GM21619 (cell line): ENCODE data around the gene RAD9A.

Experiments
- ATAC-seq: cut with Tn5 transposase; IDR thresholded peaks from one replicate; pipeline ENCODE4 v1.9.1; 2021; ENCODE audit not compliant: unreplicated experiment

RAD9A gene

DNA sequence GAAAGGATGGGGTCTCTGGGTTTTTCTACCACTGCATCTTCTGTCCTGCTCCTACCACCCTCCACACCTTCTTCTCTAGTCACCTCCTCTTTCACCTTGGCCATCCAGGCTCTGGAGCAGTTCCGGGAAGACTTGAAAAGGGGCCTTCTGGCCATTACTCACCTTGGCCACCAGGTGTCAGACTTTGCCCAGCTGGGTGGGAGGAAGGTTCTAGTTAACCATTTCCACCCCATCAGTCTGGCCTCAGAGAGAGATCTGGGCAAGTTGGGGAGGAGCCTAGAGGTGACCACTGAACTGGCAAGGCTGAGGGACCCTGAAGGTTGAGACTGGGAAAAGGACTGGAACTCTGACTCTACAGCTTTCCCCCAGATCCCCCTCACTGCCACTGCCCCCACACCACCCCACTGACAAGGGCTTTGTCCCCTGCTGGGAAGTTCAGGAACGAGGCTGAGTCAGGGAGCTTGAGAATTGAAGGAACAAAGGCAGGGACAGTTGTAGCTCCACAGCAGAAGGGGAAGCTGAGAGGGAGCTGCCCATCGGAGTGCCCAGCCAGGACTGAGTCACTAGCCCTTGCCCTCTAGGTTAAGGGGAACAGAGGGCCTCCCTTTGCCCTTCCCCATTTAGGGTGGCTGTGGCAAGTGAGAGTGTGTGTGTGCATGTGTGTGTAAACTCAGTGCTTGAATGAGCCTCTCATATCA, 34.8 kb upstream of the RAD9A start:
- no peak for ATAC-seq

DNA sequence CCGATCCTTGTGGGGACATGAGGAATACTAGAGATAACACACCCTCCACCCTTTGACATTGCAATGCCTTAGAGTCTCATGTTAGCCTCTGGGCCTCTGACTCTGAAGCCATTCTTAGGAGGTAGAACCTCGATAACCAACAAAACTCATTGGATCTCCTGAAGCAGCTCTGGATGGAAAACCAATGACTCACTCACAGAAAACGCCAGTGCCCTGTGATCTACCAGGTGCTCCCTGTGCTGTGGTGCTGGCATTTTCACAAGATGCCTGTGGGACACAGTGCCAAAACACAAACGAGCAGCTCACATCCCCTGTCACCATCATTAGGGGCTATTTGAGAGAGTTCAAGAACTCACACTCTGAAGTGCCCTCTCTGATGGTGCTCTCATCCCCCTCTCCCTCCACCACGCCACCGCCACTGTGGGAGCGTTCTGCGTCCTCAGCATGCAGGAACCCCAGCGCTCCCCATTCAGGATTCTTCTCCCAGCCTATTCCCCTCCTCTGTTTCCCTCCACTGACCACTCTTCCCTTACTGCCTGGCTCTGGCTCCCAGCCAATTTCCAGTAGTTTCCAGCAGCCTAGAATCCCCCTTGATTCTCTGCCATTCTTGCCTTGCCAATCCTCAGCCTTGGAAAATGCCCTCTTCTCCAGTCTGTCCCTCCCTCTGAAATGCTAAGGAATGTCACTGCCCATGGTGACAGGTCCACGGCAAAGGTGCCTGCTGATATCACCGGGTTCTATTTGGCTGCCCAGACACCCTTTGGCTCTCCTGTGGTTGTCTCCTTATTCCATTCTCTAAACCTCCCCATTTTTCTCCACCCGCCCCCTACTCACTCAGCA, 33.7 kb upstream of the RAD9A start:
- no peak for ATAC-seq

DNA sequence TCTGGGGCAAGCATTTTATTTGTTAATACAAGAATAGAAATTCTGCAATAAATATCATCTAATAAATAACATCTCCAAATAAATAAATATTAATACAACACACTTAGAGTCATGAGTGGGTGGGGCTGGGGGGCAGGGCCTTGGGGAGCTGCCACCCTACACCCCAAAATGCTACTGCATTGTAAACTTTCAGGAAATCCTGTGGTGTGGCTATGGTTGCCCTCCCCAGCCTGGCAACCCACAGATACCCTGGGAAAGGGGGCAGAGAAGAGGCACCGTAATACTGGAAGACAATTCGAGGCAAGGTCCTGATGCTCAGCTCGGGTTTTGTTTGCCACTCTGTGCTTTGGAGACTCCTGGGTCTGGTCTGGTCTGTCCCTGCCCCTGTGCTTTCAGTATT, 27.6 kb upstream of the RAD9A start:
- no peak for ATAC-seq

DNA sequence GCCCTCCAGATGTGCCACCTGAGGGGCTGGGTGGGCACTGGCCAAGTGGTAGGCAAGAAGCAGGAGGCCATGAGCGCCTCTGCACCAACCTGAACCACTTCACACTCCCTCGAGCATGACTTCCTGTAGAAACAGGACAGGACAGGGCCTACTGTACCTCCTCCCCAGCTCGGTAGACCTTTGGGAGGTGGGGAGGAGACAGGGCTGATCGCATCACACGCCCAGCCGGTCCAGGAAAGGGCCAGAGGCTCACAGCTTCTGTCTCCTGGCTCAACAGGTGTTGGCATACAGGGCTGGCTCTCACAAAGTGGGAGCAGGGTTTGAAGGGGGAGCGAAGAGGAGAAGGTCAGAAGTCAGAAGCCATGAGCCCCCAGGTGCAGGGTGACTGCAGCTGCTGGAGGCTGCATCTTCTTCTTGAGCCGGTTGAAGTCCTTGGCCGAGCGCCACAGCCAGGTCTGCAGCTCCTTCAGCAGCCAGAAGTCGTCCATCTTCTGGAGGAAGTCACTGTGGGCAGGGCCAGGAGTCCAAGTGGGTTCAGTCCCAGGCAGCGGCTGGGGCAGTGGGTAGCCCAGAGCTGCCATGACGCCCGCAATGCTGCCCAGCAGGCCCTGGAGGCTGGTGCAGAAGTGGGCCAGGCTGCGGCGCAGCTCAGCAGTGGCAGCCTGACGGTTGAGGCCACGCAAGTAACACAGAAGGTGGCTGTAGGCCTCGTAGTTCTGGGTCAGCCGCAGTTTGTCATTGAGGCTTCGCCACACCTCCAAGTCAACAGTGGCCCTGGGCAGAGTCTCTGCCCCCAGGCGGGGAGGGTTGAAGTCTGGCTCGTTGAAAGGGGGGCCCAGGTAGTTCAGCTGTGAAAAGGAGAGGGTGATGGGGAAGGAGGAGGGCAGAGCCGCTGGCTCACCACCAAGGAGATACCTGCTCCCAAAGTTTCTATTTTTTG, 26.7 kb upstream of the RAD9A start:
- ATAC-seq: no peak

DNA sequence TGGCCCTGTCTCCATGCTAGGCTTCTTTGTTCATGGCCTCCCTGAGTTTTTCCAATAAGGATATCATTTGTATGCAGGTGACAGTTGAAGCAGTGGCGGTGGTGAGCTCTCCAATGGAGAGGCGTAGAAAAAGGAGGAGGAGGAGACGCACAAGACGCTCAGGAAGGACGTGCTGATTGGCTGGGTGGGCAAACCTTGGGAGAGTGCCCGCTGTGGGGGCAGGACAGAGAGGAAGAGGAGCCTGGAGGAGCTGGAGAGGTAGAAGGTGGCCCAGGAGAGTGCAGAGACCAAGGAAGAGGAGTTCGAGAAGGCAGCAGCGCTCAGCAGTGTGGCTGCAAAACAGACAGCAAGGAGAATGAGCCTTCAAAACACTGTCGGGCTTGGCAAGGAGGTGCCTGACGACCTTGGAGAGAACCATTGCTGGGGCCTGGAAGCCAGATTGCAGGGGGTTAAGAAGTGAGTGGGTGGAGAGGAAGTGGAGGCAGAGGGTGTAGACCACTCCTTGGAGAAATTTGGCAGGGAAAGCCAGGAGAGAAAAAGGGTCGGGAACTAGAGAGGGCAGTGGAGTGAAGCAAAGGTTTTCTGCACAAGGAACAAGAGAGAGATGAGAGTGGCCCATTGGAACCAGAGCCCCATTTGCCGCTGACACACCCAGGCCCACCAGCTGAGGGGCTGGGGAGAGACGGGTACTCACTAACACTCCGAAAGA, 25.9 kb upstream of the RAD9A start:
- ATAC-seq: no peak

DNA sequence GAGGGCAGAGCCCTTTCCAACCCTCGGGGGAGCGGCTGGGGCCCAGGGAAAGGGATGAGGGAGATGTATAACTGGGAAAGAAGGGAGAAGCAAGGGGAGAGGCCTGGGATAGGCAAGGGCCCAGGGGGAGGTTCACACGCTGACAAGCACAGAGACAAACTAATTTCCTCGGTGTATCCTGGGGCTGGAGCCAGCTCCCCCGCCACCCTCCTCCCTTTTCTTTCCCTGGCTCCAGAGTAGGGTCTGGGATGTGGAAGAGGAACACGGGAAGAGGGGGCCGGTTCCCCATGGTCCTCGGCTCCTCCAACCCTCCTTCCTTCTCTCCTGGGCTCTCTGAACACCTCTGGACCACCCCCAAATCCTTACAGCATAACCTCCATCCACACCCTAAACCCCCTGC, 25.2 kb upstream of the RAD9A start:
- ATAC-seq: no peak

DNA sequence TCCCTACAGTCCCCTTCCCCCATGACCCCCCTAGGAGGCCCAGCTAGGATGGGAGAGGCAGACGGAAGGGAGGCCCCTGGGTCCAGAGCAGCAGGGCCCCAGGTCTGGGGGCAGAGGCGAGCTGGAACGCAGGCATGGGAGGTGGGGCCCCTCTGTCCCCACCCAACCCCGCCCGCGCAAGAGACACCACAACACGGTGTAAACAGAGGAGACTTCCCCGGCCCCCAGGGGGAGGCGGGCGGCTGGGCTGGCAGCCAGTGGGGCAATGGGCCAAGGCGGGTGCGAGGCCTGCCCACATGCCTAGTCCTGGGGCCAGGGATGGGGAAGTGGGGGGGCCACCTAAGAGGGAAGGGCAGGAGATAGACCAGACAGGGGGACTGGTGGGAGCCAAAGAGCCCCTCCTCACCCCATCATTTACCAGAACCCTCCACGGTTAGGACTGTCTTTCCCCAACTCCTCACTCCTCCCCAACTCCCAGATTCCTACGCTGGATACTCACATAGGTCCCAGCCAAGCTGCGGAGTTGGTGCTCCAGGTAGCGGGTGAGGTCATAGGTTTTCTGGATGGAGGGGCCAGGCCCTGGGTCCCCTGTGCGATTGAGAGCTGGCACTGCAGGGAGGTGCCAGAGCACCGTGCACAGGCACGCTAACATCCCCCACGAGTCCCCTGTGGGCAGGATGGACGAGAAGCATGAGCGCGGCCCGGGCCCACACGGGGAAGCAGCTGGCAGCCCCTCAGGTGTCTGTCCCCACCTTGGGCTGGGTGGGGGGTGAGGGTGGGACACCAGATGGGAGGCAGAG, 24.6 kb upstream of the RAD9A start:
- no peak for ATAC-seq

DNA sequence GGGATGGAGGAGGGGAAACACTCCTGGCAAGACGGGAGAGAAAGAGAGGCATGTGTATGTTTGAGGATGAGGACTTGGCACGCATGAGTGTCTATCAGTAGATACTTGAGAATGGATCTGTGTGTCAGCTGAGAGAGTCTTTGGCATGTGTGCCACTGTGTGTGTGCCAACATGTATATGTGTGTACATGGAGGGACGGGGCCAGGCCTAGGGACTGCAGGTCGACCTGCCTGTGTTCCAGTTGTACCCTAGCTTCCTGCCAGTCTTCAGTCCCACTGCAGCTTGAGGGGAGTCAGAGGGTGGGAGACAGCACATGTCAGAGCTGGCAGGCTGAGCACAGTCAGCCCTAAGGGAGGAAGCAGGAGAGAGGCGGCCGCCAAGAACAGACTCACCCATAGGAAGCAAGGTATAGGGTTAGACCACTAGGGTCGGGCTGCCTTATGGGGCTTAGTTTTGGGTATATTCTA, 24.0 kb upstream of the RAD9A start:
- ATAC-seq: no peak

DNA sequence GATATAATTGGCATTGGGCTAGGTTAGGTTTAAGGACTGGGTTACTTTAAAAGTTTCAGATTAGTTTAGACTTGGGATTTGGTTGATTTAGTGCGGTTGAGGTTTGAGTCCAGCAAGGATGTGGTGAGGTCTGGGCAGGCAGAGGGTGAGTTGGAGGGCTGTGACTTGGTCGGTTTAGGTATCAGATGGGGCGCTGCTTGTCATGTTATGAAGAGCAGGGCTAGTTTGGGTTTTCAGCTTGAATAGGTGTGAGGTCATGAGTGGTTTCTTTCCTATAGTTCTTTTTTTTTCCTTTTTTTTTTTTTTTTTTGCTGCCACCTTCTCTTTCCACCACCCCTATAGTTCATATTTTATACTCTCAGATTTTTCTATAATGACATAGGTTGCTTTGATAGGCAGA, 23.2 kb upstream of the RAD9A start:
- no peak for ATAC-seq

DNA sequence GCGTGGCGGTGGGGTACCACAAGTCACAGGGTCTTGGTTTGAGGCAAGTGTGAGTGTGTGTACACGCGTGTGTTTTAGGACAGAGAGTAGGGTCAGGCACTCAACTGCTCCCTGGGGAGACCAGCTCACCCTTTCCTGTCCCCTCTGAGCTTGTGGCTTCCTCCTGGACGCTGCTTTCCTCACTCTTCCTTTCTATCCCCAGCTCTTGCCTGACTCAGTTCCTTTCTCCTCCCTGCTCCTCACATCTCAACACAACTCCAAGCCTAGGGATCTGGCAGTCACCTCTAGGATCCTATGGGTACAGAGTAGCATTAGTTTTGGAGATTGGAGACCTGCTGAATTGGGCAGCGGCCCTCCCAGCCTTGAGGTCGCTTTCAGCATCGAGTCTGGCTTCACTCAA, 22.5 kb upstream of the RAD9A start:
- no peak for ATAC-seq

DNA sequence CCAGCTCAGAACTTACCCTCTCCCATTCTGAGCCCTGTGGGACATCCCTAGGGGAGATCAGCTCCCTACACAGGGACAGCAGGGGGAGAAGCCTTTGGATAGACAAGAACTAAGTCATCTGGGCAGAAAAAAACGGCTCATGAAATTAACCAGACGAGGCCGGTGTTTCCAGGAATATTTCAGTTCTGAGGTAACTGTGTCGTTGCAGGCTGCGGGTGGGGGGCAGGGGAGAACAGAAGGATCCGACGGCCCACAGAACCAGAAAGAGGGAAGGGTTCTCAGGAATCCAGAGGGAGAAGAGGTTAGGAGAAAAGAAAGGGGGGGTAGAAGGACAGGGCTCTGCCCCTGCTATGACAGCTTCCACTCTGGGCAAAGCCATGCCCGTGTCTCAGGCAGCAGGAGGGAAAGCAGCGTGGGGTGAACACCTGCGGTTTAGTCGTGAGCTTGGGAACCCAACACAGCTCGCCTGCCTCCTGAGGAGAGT, 21.9 kb upstream of the RAD9A start:
- ATAC-seq: no peak

DNA sequence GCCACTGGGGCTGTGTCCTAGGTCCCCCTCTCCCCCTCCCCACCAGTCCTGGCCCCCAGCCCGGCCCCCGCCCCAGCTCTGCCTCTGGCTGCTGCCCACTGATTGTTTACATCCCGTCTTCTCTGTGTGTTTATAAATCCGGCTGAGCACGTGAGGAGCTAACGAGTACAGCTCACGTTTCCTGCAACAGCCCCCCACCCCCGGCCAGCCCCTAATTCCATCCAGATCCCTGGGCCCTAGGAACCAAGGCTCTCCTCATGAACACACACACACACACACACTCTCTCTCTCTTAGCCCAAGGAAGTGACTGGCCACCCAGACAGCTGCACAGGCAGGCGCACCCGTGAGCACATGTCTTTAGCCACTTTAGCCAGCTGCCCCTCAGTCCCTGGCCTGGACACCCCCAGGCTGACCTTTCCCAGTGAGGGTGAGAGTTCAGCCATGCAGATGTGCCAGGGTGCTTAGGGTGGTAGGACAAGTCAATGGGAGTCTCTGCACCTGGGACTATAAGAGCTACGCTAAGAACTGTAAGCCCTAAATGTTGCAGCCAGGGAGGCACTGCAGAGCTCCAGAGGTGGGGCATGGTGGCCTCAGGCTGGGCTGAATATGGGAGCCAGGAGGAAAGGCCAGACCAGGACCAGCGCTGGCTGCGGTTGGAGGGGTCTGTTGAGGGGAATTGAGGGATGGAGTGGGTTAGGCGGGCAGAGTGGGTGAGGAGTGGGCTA, 21.3 kb upstream of the RAD9A start:
- ATAC-seq: no peak

DNA sequence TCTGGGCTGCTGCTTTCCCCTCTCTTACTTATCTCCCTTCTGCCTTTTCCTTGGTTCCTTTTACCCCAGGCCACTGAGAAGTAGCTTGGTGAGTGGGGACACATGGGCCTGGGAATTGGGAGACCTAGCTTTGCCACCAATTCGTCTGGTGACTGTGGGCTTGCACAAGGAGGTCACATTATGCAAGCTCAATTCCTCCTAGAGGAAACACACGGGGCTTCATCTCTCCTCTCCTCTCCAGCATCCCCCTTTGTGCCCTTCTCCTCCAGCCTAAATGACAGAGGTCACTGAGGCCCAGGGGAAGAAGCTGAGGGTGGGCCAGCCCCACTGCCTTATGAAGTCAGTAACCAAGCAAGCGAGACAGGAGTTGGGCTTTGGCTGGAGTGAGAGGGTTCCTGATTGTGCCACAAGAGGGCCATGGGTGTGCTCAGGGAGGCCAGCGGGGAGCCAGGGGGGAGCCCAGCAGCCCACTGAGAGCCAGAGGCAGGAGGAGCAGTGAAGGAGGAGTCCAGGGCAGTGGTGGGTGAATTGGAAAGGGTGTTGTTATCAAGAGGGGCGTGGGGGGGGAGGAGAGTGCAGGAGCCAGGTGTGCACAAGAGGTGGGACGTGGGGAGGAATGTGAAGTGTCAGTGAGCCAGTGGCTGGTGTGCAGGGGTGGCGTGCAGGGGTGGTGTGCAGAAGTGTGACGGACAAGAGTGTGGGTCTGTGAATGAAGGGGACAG, 20.4 kb upstream of the RAD9A start:
- ATAC-seq: no peak

DNA sequence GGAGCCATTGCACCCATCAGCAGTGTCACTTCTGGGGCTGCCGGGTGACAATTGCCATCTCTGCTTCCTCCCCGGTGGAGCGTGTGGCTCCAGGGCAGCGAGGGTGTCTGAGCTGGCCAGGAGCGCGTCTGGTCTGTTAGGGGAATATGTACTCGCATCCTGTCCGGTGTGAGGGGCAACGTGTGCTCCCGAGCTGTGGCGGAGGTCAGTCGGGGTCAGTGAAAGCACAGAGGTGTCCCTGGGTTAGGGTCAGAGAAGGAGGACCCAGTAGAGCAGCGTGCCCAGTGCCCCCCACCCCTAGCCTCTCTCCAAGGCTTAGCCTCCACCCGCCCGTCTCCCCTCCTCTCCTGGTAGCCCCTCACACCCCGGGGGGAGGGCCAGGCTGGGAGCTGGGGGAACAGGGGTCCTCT, 19.9 kb upstream of the RAD9A start:
- ATAC-seq: no peak

DNA sequence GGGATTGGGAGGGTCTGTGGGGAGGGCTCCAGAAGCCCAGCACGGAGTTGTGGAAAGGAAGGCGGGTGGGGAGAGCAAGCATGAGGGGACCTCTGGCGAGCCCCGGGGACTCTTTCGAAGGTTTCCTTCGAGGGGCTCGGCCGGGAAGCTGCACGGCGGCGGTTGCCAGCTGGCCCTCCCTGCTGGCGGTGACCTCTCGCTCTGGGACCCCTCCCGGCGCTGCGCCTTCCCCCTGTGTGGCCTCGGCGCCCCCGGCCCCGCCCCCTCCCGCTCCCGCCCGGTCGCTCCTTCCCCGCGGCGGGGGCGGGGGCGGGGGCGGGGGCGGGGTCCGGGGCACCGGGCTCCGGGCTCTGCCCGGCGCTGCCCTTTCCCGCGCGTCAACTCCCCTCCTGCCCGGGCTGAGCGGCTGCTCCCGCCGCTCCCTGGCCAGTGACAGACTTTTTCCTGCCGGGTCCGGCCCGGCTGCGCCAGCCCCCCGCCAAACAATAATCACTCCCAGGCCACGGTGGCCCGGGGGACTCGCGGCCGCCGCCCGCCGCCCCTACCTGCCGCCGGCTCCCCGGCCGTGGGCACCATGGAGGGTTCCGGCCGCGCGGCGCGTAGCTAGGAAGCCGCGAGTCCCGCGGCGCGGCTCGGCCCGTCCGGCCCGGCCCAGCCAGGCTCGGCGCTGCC, 19.3 kb upstream of the RAD9A start:
- ATAC-seq: no peak

DNA sequence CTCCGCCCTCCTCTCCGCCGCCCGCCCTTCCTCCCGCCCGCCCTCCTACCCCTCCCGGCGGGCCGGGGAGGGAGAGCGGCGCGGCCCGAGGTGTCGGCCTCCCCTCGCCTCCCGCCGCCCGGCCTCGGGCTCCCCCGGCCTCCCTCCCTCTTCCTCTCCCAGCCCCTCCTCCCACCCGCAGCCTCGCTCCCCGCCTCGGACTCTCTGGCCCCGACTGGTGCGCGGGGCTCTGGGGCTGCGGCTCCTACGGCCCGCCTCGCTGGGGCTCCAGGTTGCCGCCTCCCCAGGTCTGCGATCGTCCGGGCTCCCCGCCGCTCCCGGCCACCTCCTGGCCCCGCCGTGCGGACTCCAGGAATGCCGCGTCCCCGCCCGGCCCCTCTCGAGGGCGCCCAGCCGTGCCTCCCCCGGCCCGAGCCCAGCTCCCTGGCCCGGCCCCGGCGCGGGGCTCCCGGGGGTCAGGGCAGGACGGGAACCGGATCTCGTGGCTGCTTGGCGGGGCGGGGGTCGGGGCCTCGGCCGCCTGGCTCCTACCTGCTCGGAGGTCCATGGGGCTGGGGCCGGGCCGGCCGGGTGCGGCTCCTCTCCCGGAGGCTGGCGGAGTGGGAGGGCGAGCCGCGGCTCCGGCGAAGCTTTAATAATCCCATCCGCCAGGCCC, 18.7 kb upstream of the RAD9A start, which contains the start of gene CLCF1:
Gene CLCF1, minus strand, starts transcription at position 606 of the 655 bp plus-strand sequence. Its CDS starts 59 bp downstream, at position 547.
- no peak for ATAC-seq
